Measurements from ENCODE around the gene MTX1. TPM values are rescaled to one million over a fixed set of nuclear protein-coding genes. Genes with fewer than 3 reads are reported as not detected.
"Not testable (repeated sequence)": the region's sequence is repeated elsewhere in the genome, so short reads cannot be mapped to it uniquely, and the experiment has no call there.

Gene MTX1
- total RNA-seq, 4 donors from 2014 or later: 14.4 to 26.9 (median 24.6) TPM

DNA sequence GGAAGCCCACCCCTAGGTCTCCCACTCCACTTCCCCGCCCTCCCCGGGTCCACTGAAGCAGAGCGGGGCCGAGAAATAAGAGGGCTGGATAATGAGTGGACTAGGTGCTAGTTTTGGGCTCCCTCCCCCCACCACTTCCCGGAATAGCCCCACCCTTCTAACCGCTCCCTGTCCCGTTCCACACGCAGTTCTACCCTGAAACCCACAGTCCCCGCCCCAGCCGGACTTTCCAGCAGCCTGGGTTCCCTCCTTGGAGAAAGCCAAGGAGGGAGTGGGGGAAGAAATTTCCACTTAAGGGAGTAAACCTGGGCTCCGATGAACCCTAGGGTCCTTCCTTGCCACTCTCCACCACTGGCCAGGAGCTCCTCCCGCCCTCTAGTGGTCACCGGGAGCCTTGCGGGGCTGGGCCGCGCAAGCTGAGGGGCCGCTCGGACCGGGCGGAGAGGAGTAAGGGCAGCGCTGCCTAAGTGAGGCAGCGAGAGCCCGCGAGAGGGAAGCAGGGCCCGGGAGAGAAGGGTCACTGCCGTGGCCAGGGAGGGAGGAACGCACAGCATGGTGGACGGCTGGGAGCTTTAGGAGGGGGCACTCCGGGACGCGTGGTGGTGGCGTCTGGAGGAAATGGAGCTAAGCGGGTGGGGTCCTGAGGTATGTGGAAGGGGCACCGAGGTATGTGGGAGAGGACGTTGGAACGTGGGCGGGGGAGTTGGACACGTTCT is 15.1 kb upstream of the MTX1 start:
- TF ChIP-seq CTCF (IDR thresholded peaks at IDR 0.05 in 4 of 5, conservative IDR thresholded peaks at IDR 0.05 in 1 of 5) (peak; percentile 90 to 98 (median 97)), POLR2A (IDR thresholded peaks at IDR 0.05) (no peak)
- Histone ChIP-seq H3K9me3 (no peaks in the 10 kb centered on the region), H3K4me1 (peaks cover 22 to 32% of the 10 kb centered on the region in 2 donors), H3K36me3 (no peaks in the 10 kb centered on the region), H3K27me3 (no peaks in the 10 kb centered on the region), H3K27ac (peak overlapping the region; percentile 58 to 69 (median 62)), H3K4me3 (peak overlapping the region; percentile 51 to 75 (median 64))
- DNase-seq: peak; percentile 56 to 78
- intact Hi-C loops (cut with DNase I; ENCODE audit: low total_unique reads): loop anchor here (1.0 to 2.0 kb wide), 2 partner anchors 17 to 21 kb away; partner anchors contain the start of genes KRTCAP2 and TRIM46
- peak; percentile 76 to 77 for ATAC-seq
- in situ Hi-C loops (cut with MboI; ENCODE audit: low sequenced_read_pairs in 4 of 4): no loop called here

DNA sequence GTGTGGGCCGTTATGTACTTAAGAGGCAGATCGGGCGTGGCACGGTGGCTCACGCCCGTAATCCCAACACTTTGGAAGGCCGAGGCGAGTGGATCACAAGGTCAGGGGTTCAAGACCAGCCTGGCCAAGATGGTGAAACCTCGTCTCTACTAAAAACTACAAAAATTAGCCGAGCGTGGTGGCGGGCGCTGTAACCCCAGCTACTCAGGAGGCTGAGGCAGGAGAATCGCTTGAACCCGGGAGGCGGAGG is 14.6 kb upstream of the MTX1 start:
- Histone ChIP-seq H3K4me3 (peak overlapping the region; percentile 51 to 75 (median 64)), H3K4me1 (peaks cover 22 to 32% of the 10 kb centered on the region in 2 donors), H3K27ac (peak overlapping the region; percentile 58 to 69 (median 62))
- ATAC-seq; H3K9me3 ChIP-seq; DNase-seq; H3K36me3 ChIP-seq; in situ Hi-C loops (cut with MboI; ENCODE audit: low sequenced_read_pairs in 4 of 4); H3K27me3 ChIP-seq: not testable (repeated sequence)
- intact Hi-C loops (cut with DNase I; ENCODE audit: low total_unique reads): loop anchor here (1.0 to 2.0 kb wide), 2 partner anchors 18 to 21 kb away; partner anchors contain the start of genes KRTCAP2 and TRIM46

- DNase-seq (no peak), ATAC-seq (no peak)
- Histone ChIP-seq H3K4me3 (peak overlapping the region; percentile 51 to 75 (median 64)), H3K4me1 (peaks cover 22 to 32% of the 10 kb centered on the region in 2 donors), H3K27ac (peak overlapping the region; percentile 58 to 69 (median 62)), H3K27me3 (no peaks in the 10 kb centered on the region), H3K36me3 (no peaks in the 10 kb centered on the region), H3K9me3 (no peaks in the 10 kb centered on the region)
- intact Hi-C loops (cut with DNase I; ENCODE audit: low total_unique reads) (no loop called here), in situ Hi-C loops (cut with MboI; ENCODE audit: low sequenced_read_pairs in 4 of 4) (no loop called here)
- no peak for TF ChIP-seq POLR2A (IDR thresholded peaks at IDR 0.05)
- TF ChIP-seq CTCF (IDR thresholded peaks at IDR 0.05 in 4 of 5, conservative IDR thresholded peaks at IDR 0.05 in 1 of 5): no peak
Observed at GRCh38 chr1:155195201-155196102, 13.0 kb upstream of the MTX1 start.

- Histone ChIP-seq H3K4me3 (no peak overlapping the region), H3K9me3 (no peaks in the 10 kb centered on the region), H3K27me3 (no peaks in the 10 kb centered on the region), H3K4me1 (peaks cover 22 to 32% of the 10 kb centered on the region in 2 donors), H3K36me3 (no peaks in the 10 kb centered on the region), H3K27ac (no peak overlapping the region)
- no peak for TF ChIP-seq CTCF (IDR thresholded peaks at IDR 0.05 in 4 of 5, conservative IDR thresholded peaks at IDR 0.05 in 1 of 5)
- no peak for TF ChIP-seq POLR2A (IDR thresholded peaks at IDR 0.05)
- ATAC-seq (no peak), DNase-seq (no peak)
- intact Hi-C loops (cut with DNase I; ENCODE audit: low total_unique reads): no loop called here
- in situ Hi-C loops (cut with MboI; ENCODE audit: low sequenced_read_pairs in 4 of 4): no loop called here
Observed at GRCh38 chr1:155196103-155196892, 12.2 kb upstream of the MTX1 start.

Measured in gastrocnemius medialis (tissue), 4 donors.